ENCODE results near the gene ZNF148.

The ZNF148 gene

GRCh38 chr3:125239266-125239665 is 135.9 kb downstream of the ZNF148 start:
- TF ChIP-seq CTCF (IDR thresholded peaks at IDR 0.05): no peak
- no peak for TF ChIP-seq ZFX (IDR thresholded peaks at IDR 0.05; ENCODE audit: borderline replicate concordance)
- H3K27ac ChIP-seq: no peak overlapping the region

GRCh38 chr3:125238759-125239158 is 136.4 kb downstream of the ZNF148 start:
- no peak overlapping the region for H3K27ac ChIP-seq
- TF ChIP-seq ZFX (IDR thresholded peaks at IDR 0.05; ENCODE audit: borderline replicate concordance): no peak
- no peak for TF ChIP-seq CTCF (IDR thresholded peaks at IDR 0.05)

- no peak overlapping the region for H3K27ac ChIP-seq
- TF ChIP-seq CTCF (IDR thresholded peaks at IDR 0.05): no peak
- TF ChIP-seq ZFX (IDR thresholded peaks at IDR 0.05; ENCODE audit: borderline replicate concordance): no peak
Measured at GRCh38 chr3:125236331-125236903, 138.7 kb downstream of the ZNF148 start.

GRCh38 chr3:125234831-125235230 is 140.3 kb downstream of the ZNF148 start:
- TF ChIP-seq CTCF (IDR thresholded peaks at IDR 0.05) (no peak), ZFX (IDR thresholded peaks at IDR 0.05; ENCODE audit: borderline replicate concordance) (no peak)
- no peak overlapping the region for H3K27ac ChIP-seq

GRCh38 chr3:125232401-125232800 is 142.7 kb downstream of the ZNF148 start:
- H3K27ac ChIP-seq: no peak overlapping the region
- no peak for TF ChIP-seq CTCF (IDR thresholded peaks at IDR 0.05)
- TF ChIP-seq ZFX (IDR thresholded peaks at IDR 0.05; ENCODE audit: borderline replicate concordance): no peak

GRCh38 chr3:125231895-125232294 is 143.2 kb downstream of the ZNF148 start:
- no peak overlapping the region for H3K27ac ChIP-seq
- TF ChIP-seq ZFX (IDR thresholded peaks at IDR 0.05; ENCODE audit: borderline replicate concordance) (no peak), CTCF (IDR thresholded peaks at IDR 0.05) (no peak)

GRCh38 chr3:125229707-125230106 is 145.4 kb downstream of the ZNF148 start:
- no peak overlapping the region for H3K27ac ChIP-seq
- no peak for TF ChIP-seq ZFX (IDR thresholded peaks at IDR 0.05; ENCODE audit: borderline replicate concordance)
- no peak for TF ChIP-seq CTCF (IDR thresholded peaks at IDR 0.05)

Measured in 22Rv1 (cell line).